SIG-M5 treated with dmso at 0.1 percent for 504 hours (cell line): ENCODE results near the gene FMO4.
"Not testable (repeated sequence)": the region's sequence is repeated elsewhere in the genome, so short reads cannot be mapped to it uniquely, and the experiment has no call there.

ENCODE experiments used
- DNase-seq: peaks from one replicate; lab custom pipeline; 2025; ENCODE audit not compliant: unreplicated experiment; lab: John Stamatoyannopoulos, UW

FMO4 gene, protein sequence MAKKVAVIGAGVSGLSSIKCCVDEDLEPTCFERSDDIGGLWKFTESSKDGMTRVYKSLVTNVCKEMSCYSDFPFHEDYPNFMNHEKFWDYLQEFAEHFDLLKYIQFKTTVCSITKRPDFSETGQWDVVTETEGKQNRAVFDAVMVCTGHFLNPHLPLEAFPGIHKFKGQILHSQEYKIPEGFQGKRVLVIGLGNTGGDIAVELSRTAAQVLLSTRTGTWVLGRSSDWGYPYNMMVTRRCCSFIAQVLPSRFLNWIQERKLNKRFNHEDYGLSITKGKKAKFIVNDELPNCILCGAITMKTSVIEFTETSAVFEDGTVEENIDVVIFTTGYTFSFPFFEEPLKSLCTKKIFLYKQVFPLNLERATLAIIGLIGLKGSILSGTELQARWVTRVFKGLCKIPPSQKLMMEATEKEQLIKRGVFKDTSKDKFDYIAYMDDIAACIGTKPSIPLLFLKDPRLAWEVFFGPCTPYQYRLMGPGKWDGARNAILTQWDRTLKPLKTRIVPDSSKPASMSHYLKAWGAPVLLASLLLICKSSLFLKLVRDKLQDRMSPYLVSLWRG

DNA sequence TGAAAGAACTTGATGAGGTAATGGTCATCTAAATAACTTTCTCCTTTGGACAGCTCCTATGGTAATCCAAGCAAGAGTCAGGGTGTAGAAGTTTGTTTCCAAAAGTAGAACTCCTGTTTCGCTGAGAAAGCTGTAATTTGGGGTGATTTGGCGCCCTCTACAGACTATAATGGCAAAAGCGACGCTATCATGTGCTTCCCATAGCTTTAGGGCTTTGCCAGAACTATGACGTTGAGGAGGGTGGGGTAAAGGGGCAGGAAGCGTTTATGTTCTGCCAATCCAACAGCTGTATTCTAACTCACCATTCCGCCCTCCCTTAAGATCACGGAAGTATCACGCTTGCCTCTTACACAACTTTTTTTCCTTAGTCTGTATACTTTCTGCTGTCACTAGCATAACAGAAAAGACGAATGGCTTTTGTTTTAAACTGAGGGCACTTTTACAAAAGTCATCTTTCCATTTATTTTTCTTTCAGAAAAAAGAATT, at the start of gene FMO4:
Gene FMO4 (plus strand): TSS at position 349 of the 486 bp plus-strand sequence. CDS start 5,643 bp downstream, outside the sequence.
- DNase-seq, result peak; percentile 100

DNA sequence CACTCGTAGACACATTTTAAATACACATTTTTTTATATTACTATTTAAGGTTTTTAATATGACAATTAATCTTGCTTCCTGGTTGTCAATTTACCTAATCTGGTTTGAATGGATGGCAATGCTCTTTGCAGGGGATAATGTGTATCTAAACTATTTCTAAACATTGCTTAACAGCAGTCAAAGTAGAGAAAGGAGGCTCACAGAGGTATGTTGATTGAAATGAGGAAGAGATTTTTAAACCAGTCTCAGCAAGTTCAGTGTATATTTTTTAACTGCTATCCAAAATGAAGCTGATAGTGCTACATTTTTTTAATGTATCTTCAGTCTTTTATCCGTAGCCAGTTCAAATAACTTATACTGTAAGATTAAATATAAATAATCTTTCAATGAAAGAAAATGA, 48.3 kb upstream of the FMO4 start:
- DNase-seq, result no peak

DNA sequence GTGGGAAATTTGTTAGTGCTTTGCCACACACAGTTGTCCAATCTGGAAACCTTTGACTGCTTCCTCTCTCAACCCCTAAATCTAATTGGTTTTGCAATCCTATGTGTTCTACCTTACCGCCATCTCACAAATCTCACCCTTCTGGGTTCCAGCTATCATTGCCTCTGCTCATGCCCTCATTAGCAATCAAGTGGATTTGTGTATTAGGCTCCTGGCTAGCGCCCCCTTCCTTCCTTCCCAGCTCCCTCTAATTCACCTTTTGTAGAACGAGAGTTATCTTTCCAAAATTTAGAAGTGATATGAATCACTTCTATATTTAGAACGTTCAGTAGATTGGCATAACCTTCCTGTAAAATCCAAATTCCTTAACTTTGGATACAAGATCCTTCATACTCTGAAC, 47.1 kb upstream of the FMO4 start:
- DNase-seq, result no peak

DNA sequence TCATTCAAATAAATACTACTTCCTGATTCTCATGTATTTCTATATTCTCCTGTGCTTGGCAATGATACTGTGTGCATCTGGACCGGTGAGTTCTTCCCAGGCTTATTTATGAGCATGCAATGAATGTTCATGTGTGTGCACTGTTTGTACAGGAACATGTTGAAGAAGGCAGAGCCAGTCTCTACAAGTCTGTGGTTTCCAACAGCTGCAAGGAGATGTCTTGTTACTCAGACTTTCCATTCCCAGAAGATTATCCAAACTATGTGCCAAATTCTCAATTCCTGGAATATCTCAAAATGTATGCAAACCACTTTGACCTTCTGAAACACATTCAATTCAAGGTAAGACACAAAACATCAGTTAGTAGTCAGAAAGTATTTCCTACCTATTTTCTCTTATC, 46.6 kb upstream of the FMO4 start:
- no peak for DNase-seq

DNA sequence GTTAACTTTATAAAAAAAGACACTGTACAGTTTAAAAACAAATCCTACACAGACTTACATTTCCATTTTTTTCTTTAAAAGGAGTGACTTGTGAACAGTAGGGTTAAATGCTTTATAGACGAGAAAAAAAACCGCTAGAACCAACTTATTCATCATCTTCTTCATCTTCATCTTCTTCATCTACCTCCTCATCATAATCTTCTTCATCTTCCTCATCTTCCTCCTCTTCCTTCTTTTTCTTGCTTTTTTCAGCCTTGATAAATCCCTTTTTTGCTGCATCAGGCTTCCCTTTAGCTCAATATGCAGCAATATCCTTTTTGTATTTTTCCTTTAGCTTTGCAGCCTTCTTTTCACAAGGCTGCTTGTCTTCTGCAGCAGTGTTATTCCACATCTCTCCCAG, 43.2 kb upstream of the FMO4 start:
- DNase-seq, result no peak

DNA sequence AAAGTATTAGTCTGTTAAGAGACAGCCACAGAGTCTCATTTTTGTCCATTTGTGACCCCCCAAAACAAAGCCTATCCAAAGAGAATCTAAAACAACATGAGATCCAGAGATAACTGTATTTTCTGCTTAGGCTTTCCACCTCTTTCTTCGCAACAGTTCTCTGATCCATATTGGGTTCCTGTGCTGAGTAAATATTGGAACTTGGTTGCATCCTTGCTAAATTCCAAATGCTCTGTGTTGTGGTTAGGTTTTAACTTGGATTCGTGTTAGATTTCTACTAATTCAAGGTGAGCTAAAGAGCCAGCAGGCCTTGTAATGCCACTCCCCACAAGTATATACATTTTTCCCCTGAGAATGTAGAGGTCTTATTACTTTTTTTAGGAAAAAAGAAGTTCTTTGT, 36.4 kb upstream of the FMO4 start:
- DNase-seq, result no peak

DNA sequence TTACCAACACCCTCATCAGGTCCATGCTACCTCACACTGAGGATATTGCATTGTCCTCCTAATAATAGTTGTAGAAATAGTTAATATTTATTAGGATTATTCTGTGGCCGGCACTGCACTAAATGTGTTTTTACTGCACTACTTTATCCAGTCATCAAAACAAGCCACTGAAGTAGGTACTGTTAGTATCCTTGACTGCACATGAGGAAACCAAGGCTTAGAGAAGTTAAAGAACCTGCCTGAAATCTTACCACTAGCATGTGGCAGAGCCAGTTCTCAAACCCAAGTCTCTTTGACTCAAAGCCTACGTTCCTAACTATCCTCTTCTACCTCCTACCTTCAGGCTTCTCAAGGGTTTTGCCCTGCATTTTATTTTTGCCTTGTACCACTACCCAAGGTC, 34.7 kb upstream of the FMO4 start:
- DNase-seq, result no peak

DNA sequence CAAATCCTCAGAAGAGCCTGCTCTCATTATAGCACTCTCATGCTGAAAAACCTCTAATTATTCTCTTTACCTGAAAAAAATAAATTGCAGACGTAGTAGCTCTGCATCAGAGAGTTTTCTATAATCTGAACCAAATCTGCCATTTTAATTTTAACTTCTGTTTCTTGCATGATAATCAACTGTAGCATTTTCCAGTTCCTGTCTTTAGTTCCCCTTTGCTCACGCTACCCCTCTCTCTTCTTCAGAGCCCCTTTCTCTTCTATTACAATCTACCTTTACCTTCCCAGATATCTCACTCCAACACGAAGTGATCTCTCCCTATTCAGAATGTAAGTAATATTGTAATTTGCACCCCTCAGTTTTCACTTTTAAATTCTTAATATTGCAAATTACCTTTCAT, 34.3 kb upstream of the FMO4 start:
- no peak for DNase-seq

DNA sequence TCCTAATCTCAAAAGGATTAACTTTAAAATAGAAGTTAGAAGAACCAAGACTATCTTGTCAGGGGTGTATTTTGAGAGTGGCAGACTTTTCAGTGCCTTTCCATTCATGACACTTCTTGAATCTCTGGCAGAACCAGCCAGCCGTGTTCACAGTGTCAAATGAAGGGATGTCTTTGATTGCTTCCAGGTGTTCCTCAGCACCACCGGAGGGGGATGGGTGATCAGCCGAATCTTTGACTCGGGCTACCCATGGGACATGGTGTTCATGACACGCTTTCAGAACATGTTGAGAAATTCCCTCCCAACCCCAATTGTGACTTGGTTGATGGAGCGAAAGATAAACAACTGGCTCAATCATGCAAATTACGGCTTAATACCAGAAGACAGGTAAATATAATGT, 33.4 kb upstream of the FMO4 start:
- DNase-seq, result no peak

DNA sequence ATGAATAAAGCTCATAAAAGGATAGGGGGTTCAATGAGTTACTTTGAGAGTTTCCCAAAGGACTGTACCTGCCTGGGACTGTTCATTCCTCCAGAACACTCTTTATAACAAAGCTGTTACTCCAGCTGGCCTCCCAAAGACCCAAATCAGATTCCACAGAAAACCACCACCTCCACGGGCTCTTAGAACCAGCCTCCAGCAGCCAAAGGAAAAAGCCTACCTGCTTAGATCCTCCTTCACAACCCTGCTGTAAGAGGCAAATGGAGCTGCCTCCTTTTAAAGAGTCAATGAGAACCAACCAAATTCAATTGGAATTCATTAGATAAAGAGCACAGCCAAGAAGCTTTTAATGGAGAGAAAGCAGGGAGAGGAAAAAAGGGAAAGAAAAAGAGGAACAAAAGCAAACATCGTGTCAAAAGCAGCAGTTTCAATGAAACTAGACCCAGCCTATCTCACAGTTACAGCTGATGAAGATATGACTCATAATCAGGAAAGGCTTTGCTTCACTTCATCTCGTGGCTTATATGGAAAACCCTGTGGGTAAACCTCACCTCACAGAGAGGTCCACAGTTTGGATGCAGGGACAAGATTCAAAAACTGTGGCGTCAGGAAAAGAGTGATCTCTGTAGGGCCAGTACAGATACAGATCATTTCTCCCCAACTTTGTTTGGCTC, 27.8 kb upstream of the FMO4 start:
- DNase-seq, result peak; percentile 83

DNA sequence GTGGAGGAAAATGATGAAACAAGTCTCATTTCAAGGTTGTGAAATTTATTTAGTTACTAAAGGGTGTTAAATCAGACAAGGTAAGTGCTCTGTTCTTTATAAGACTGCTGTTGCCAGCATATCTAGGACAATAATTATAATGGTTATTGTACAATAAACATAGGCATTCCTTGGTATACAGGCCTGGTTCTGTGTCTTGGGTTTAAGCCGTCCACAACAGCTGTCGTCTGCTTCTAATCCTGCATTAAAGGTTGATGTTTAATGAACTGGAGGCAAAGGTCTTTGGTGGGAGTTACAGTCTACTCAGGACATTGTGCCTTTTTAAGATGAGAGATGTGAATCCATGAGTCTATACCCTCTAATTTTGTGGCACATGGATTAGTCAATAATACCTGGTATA, 23.4 kb upstream of the FMO4 start:
- DNase-seq, result no peak

DNA sequence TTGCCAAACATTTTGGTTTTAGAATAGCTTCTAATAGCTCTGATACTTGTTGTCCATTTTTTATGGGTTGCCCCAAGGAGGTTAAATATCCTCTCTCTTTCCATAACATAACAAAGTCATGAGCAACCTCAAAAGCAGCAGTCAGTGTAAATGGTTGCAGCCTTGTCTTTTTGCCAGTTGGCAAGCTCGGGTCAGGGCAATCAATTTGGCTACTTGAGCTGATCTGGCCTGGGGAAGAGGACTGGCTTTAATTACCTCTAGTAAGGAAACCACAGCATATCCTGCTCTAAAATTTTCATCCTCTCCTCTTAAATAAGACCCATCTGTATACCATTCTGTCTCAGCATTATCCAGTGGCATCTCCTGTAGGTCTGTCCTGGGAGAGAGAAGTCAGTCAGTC, 21.2 kb upstream of the FMO4 start:
- DNase-seq, result no peak

DNA sequence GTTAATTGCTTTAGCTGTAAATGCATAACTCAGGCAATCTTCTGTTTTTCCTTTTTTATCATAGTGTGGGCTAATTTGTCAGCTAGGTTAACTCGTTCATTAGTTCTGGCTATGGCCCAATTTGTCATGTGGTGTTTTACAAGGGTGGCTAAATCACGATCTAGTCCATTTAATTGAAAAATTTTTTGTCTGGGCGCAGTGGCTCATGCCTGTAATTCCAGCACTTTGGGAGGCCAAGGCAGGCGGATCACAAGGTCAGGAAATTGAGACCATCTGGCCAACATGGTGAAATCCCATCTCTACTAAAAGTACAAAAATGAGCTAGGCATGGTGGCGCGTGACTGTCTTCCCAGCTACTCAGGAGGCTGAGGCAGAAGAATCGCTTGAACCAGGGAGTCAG, 18.6 kb upstream of the FMO4 start:
- DNase-seq, result not testable (repeated sequence)

DNA sequence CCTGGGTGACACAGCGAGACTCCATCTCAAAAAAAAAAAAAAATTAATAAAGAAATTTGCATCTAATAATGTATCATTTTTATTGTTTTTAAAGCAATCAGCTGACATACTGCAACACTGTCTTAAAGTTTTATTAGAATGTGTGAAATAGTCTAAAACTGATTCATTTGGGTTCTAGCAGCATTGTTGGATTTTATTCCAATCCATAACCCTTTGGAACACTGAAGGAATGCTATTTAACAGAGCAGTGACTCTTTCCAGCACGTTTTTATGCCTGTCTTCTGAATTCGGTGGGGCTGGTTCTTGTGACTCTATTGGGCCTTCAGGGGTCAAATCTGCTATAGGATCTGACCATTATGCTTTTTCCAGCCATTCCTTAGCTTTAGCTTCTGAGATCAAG, 18.2 kb upstream of the FMO4 start:
- DNase-seq, result no peak

DNA sequence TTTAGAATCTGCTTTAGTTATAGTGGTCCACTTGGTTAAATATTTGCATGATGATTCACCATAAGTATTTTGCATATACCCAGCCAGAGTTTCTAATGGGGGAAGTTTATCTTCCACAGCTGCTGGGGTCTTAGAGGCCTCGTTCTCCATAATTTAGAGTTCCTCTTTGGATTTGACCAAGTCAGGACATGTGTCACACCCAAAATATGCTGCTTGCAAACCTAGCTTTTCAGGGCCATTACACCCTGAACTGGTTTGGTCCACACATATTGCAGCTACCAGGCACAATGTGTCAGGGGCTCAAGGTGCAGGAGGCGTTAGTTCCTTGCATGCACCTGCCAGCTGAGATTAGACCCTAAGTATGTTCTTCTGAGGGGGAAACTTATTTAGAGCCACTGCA, 17.1 kb upstream of the FMO4 start:
- no peak for DNase-seq

DNA sequence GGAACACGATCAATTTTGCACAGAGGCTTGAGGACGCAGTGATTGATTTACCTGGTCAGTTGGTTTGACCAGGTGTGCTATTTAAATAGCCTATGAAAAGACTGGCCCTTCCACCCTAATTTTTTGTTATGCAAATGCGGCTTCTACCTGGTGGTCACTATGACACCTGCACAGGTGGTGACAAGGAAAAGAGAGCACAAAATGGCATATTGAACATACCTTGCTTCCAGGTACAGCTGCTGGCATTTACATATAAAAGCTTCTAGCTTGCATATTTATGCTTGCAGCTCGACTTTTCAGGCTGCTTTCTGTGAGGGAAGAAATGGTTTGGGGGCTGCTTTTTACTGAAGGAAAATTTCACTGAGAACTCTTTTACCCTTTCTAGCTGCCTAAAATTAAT, 15.3 kb upstream of the FMO4 start:
- no peak for DNase-seq

DNA sequence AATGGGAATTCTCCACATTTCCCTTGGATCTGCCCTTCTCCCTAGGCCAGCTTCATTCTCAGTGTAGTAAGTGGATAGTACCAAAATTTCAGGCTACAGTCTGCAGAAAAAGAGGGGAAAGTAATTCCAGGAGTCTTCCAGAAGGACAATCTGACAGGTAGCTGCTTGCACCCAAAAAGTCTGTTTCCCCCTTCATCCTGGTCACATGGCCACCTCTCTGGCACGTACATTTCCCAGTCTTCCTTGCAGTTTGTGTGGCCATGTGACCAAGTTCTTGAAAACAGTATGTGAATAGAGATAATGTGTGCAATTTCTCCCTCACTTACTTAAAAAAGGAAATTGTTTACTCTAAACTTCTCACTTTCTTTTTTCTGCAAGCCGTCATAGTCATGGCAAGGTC, 14.6 kb upstream of the FMO4 start:
- no peak for DNase-seq

DNA sequence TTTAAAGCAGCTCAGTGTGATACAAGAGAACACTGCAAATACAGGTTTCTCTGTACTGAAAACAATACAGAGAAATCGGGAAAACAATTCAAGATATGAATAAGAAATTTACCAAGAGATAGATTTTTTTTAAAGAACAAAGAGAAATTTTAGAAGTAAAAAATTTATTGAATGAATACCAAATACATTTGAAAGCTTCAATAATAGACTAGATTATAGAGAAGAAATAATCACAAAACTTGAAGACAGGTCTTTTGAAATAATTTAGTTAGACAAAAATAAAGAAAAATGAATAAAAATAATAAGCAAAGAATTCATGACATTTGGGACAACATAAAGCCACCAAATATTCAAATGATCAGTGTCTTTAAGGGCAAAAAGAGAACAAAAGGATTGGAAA, 13.6 kb upstream of the FMO4 start:
- no peak for DNase-seq

DNA sequence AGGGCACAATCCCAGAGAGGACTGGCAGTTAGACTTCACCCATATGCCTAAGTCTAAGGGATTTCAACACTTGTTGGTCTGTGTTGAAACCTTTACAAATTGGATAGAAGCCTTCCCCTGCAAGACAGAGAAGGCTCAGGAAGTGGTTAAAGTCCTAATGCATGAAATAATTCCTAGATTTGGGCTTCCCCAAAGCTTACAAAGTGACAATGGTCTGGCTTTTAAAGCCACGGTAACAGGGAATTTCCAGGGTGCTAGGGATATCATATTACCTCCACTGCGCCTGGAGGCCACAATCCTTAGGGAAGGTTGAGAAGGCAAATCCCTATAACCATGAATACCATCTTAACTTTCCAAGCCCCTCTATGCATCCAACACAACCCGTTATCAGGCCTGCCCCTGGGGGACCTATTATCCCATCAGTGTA, 3.3 kb upstream of the FMO4 start:
- peak; percentile 10 for DNase-seq

DNA sequence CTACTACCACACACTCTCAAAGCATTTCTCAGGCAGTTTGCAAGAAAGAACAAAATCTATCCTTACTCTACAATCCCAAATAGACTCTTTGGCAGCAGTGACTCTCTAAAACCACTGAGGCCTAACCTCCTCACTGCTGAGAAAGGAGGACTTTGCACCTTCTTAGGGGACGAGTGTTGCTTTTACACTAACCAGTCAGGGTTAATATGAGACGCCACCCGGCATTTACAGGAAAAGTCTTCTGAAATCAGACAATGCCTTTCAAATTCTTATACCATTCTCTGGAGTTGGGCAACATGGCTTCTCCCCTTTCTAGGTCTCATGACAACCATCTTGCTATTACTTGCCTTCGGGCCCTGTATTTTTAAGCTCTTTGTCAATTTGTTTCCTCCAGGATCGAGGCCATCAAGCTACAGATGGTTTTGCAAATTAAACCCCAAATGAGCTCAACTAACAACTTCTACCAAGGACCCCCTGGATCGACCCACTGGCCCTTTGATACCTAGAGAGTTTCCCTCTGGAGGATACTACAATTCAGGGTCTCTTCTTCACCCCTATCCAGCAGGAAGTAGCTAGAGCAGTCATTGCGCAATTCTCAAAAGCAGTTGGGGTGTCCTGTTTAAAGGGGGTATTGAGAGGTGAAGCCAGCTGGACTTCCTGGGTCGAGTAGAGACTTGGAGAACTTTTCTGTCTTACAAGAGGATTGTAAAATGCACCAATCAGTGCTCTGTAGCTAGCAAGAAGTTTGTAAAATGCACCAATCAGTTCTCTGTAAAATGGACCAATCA, 2.0 kb upstream of the FMO4 start:
- DNase-seq, result no peak

DNA sequence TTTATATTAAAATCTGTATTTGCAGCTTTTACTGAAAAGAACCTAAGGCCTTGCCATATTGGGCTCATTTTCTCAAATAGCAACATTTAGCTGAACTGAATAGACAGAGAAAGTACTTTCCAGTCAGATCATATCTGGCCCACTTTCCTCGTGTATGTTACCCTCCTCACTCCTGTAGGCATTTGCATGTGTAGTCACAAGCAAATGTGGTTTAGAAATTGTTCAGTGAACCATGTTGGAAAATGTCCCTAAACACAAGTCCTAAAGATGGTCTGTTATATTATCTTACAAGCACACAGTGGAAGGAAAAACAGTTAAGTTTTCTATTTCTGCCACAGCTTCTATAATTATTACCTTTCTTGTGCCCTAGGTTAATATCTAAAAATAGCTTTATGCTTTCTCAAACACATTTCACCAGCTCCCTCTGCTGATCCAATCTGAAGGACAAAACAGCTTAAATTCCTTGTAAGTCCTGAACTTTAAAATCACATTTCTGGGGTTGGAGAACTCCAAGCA, 606 bp upstream of the FMO4 start:
- no peak for DNase-seq
